SJSA1 (cell line): Measurements from ENCODE around the gene CCDC88B. TPM values are rescaled to one million over a fixed set of nuclear protein-coding genes. Genes with fewer than 3 reads are reported as not detected.

Experiments
- DNase-seq, 2 experiments: peaks; one replicate each; pipeline ENCODE4 v3.0.0-alpha.2; 2015 to 2020; ENCODE audit warnings: low spot score in 2 of 2, low read depth in 1 of 2
- H3K27ac ChIP-seq: fragments of 250-450 bp; sonication (Bioruptor Pico); 2 replicates; pipeline ENCODE4 v1.5.1; 2020; ENCODE audit warnings: mild to moderate bottlenecking, moderate library complexity
- H3K27me3 ChIP-seq: fragments of 250-450 bp; sonication (Bioruptor Pico); replicated peaks from 2 replicates; pipeline ENCODE4 v1.5.1; 2020; ENCODE audit warnings: mild to moderate bottlenecking, moderate library complexity
- H3K36me3 ChIP-seq: fragments of 250-450 bp; sonication (Bioruptor Pico); 2 replicates; pipeline ENCODE4 v1.5.1; 2020; ENCODE audit warnings: mild to moderate bottlenecking
- H3K4me1 ChIP-seq: fragments of 250-450 bp; sonication (Bioruptor Pico); replicated peaks from 2 replicates; pipeline ENCODE4 v1.6.1; 2021; ENCODE audit warnings: mild to moderate bottlenecking
- H3K4me3 ChIP-seq: fragments of 250-450 bp; sonication (Bioruptor Pico); 2 replicates; pipeline ENCODE4 v1.5.1; 2020; ENCODE audit warnings: mild to moderate bottlenecking
- H3K9me3 ChIP-seq: fragments of 250-450 bp; sonication (Bioruptor Pico); replicated peaks from 2 replicates; pipeline ENCODE4 v1.5.1; 2020; ENCODE audit warnings: mild to moderate bottlenecking
- total RNA-seq: library from RNA; depleted of rRNA; stranded (reverse); fragments of >200 nt; shearing (Covaris generic); gene quantifications from 2 replicates; pipeline ENCODE4 v1.2.3, GENCODE V29; 2014

The CCDC88B gene
- total RNA-seq, 1 experiment from 2014 or later, result 2.2 TPM

- 0 out of 2 replicates have a peak, but pooled peaks cover 4% of the 10 kb centered on the region for H3K9me3 ChIP-seq
- no peaks in the 10 kb centered on the region for H3K27me3 ChIP-seq
- no peak overlapping the region for H3K27ac ChIP-seq
- H3K4me1 ChIP-seq, result peaks cover 15% of the 10 kb centered on the region
- no peak overlapping the region for H3K4me3 ChIP-seq
- no peak for DNase-seq
- no peaks in the 10 kb centered on the region for H3K36me3 ChIP-seq
Measured at GRCh38 chr11:64338716-64339115, 1.3 kb upstream of the CCDC88B start.

- 0 out of 2 replicates have a peak, but pooled peaks cover 4% of the 10 kb centered on the region for H3K9me3 ChIP-seq
- no peak for DNase-seq
- H3K4me1 ChIP-seq, result peaks cover 15% of the 10 kb centered on the region
- no peaks in the 10 kb centered on the region for H3K27me3 ChIP-seq
- no peak overlapping the region for H3K4me3 ChIP-seq
- no peaks in the 10 kb centered on the region for H3K36me3 ChIP-seq
- no peak overlapping the region for H3K27ac ChIP-seq
Measured at GRCh38 chr11:64339286-64339685, 718 bp upstream of the CCDC88B start.

GRCh38 chr11:64340671-64341335 is 799 bp downstream of the CCDC88B start:
- Histone ChIP-seq H3K36me3 (no peaks in the 10 kb centered on the region), H3K27ac (no peak overlapping the region), H3K4me3 (no peak overlapping the region), H3K27me3 (no peaks in the 10 kb centered on the region), H3K9me3 (0 out of 2 replicates have a peak, but pooled peaks cover 4% of the 10 kb centered on the region), H3K4me1 (peaks cover 6% of the 10 kb centered on the region)
- peak in 1 of 2 experiments; percentile 65 for DNase-seq

- no peak for DNase-seq
- H3K27me3 ChIP-seq, result no peaks in the 10 kb centered on the region
- H3K9me3 ChIP-seq, result 0 out of 2 replicates have a peak, but pooled peaks cover 4% of the 10 kb centered on the region
- H3K27ac ChIP-seq, result no peak overlapping the region
- peaks cover 6% of the 10 kb centered on the region for H3K4me1 ChIP-seq
- no peaks in the 10 kb centered on the region for H3K36me3 ChIP-seq
- H3K4me3 ChIP-seq, result no peak overlapping the region
Measured at GRCh38 chr11:64341429-64341828, 1.4 kb downstream of the CCDC88B start.

- H3K27ac ChIP-seq, result no peak overlapping the region
- peak; percentile 64 to 94 for DNase-seq
- H3K4me3 ChIP-seq, result peak overlapping the region; percentile 14
- no peaks in the 10 kb centered on the region for H3K36me3 ChIP-seq
- H3K4me1 ChIP-seq, result peaks cover 6% of the 10 kb centered on the region
- no peaks in the 10 kb centered on the region for H3K27me3 ChIP-seq
- 0 out of 2 replicates have a peak, but pooled peaks cover 4% of the 10 kb centered on the region for H3K9me3 ChIP-seq
Measured at GRCh38 chr11:64341851-64342791, 2.1 kb downstream of the CCDC88B start.

- Histone ChIP-seq H3K4me3 (no peak overlapping the region), H3K9me3 (0 out of 2 replicates have a peak, but pooled peaks cover 4% of the 10 kb centered on the region), H3K27ac (no peak overlapping the region), H3K36me3 (no peaks in the 10 kb centered on the region), H3K4me1 (peaks cover 6% of the 10 kb centered on the region), H3K27me3 (no peaks in the 10 kb centered on the region)
- no peak for DNase-seq
Measured at GRCh38 chr11:64342869-64343745, 3.1 kb downstream of the CCDC88B start.

GRCh38 chr11:64343767-64344559 is 4.0 kb downstream of the CCDC88B start:
- Histone ChIP-seq H3K27ac (no peak overlapping the region), H3K27me3 (no peaks in the 10 kb centered on the region), H3K36me3 (no peaks in the 10 kb centered on the region), H3K4me1 (peaks cover 6% of the 10 kb centered on the region), H3K9me3 (0 out of 2 replicates have a peak, but pooled peaks cover 4% of the 10 kb centered on the region), H3K4me3 (no peak overlapping the region)
- DNase-seq, result no peak

GRCh38 chr11:64344787-64345186 is 4.8 kb downstream of the CCDC88B start:
- no peak for DNase-seq
- H3K4me3 ChIP-seq, result no peak overlapping the region
- peaks cover 6% of the 10 kb centered on the region for H3K4me1 ChIP-seq
- no peaks in the 10 kb centered on the region for H3K27me3 ChIP-seq
- H3K27ac ChIP-seq, result no peak overlapping the region
- no peaks in the 10 kb centered on the region for H3K36me3 ChIP-seq
- 0 out of 2 replicates have a peak, but pooled peaks cover 4% of the 10 kb centered on the region for H3K9me3 ChIP-seq

- Histone ChIP-seq H3K4me3 (no peak overlapping the region), H3K27me3 (peaks cover 7% of the 10 kb centered on the region; the same call in 1 of the 2 replicates), H3K4me1 (peaks cover 2% of the 10 kb centered on the region), H3K36me3 (no peaks in the 10 kb centered on the region), H3K9me3 (no peaks in the 10 kb centered on the region), H3K27ac (no peak overlapping the region)
- DNase-seq, result no peak
Measured at GRCh38 chr11:64347193-64347867, 7.3 kb downstream of the CCDC88B start.

GRCh38 chr11:64348383-64349024 is 8.5 kb downstream of the CCDC88B start:
- no peaks in the 10 kb centered on the region for H3K4me1 ChIP-seq
- peaks cover 18% of the 10 kb centered on the region for H3K27me3 ChIP-seq
- no peaks in the 10 kb centered on the region for H3K9me3 ChIP-seq
- DNase-seq, result no peak
- no peak overlapping the region for H3K27ac ChIP-seq
- H3K36me3 ChIP-seq, result no peaks in the 10 kb centered on the region
- no peak overlapping the region for H3K4me3 ChIP-seq

- H3K4me3 ChIP-seq, result no peak overlapping the region
- no peaks in the 10 kb centered on the region for H3K4me1 ChIP-seq
- DNase-seq, result no peak
- peaks cover 23% of the 10 kb centered on the region for H3K27me3 ChIP-seq
- no peak overlapping the region for H3K27ac ChIP-seq
- H3K36me3 ChIP-seq, result no peaks in the 10 kb centered on the region
- no peaks in the 10 kb centered on the region for H3K9me3 ChIP-seq
Measured at GRCh38 chr11:64349025-64349387, 9.0 kb downstream of the CCDC88B start.

- no peak overlapping the region for H3K27ac ChIP-seq
- H3K4me1 ChIP-seq, result no peaks in the 10 kb centered on the region
- no peak overlapping the region for H3K4me3 ChIP-seq
- no peak for DNase-seq
- no peaks in the 10 kb centered on the region for H3K9me3 ChIP-seq
- H3K27me3 ChIP-seq, result peaks cover 24% of the 10 kb centered on the region
- H3K36me3 ChIP-seq, result no peaks in the 10 kb centered on the region
Measured at GRCh38 chr11:64349404-64349803, 9.4 kb downstream of the CCDC88B start.
